Stimulated activated CD4-positive, alpha-beta T cell treated with anti-CD3 and anti-CD28 coated beads, TNF-alpha, amount 100 ng/mL, for 1 hour (primary cell): Measurements from ENCODE around the gene MALAT1.
A peak's percentile ranks its signal among the peaks of the same experiment; 100 is the strongest.
"Not testable (repeated sequence)": the region's sequence is repeated elsewhere in the genome, so short reads cannot be mapped to it uniquely, and the experiment has no call there.

Experiments used
- DNase-seq, 3 donors: peaks; one replicate each; pipeline ENCODE4 v3.0.0-alpha.2; 2020; ENCODE audit warnings: low read depth in 3 of 3, low spot score in 1 of 3

The MALAT1 gene

GRCh38 chr11:65516135-65516968 lies 17.5 kb downstream of the MALAT1 start:
- no peak for DNase-seq

- not testable (repeated sequence) for DNase-seq
Measured at GRCh38 chr11:65518941-65519549, 20.2 kb downstream of the MALAT1 start.

- not testable (repeated sequence) for DNase-seq
Measured at GRCh38 chr11:65521777-65522521, 23.1 kb downstream of the MALAT1 start.

- DNase-seq = not testable (repeated sequence)
Measured at GRCh38 chr11:65522718-65523630, 24.1 kb downstream of the MALAT1 start.

GRCh38 chr11:65523631-65523968 lies 24.8 kb downstream of the MALAT1 start:
- not testable (repeated sequence) for DNase-seq

- no peak for DNase-seq
Measured at GRCh38 chr11:65524014-65524740, 25.3 kb downstream of the MALAT1 start.

- peak; percentile 64 to 83 (median 77) for DNase-seq
Measured at GRCh38 chr11:65524741-65525545, 26.1 kb downstream of the MALAT1 start, which contains the start of gene SCYL1. SCYL1 (plus strand) TSS chr11:65525083; CDS start chr11:65525154, 71 bp downstream.

- DNase-seq = no peak
Measured at GRCh38 chr11:65525546-65526480, 27.0 kb downstream of the MALAT1 start.

- no peak for DNase-seq
Measured at GRCh38 chr11:65526744-65527143, 27.9 kb downstream of the MALAT1 start.

- no peak for DNase-seq
Measured at GRCh38 chr11:65528819-65529350, 30.0 kb downstream of the MALAT1 start.

GRCh38 chr11:65529475-65530156 lies 30.8 kb downstream of the MALAT1 start:
- DNase-seq = no peak

GRCh38 chr11:65530157-65530496 lies 31.3 kb downstream of the MALAT1 start:
- no peak for DNase-seq

- no peak for DNase-seq
Measured at GRCh38 chr11:65532388-65533064, 33.7 kb downstream of the MALAT1 start.

GRCh38 chr11:65535102-65535501 lies 36.3 kb downstream of the MALAT1 start:
- no peak for DNase-seq

- no peak for DNase-seq
Measured at GRCh38 chr11:65536412-65537295, 37.8 kb downstream of the MALAT1 start.

GRCh38 chr11:65537296-65537597 lies 38.4 kb downstream of the MALAT1 start:
- no peak for DNase-seq
